HG03064 (cell line): ENCODE data around the gene SCAP.

Experiments used
- ATAC-seq: cut with Tn5 transposase; IDR thresholded peaks from one replicate; pipeline ENCODE4 v1.9.1; 2021; ENCODE audit warnings: low read depth; ENCODE audit not compliant: unreplicated experiment

Gene SCAP

DNA sequence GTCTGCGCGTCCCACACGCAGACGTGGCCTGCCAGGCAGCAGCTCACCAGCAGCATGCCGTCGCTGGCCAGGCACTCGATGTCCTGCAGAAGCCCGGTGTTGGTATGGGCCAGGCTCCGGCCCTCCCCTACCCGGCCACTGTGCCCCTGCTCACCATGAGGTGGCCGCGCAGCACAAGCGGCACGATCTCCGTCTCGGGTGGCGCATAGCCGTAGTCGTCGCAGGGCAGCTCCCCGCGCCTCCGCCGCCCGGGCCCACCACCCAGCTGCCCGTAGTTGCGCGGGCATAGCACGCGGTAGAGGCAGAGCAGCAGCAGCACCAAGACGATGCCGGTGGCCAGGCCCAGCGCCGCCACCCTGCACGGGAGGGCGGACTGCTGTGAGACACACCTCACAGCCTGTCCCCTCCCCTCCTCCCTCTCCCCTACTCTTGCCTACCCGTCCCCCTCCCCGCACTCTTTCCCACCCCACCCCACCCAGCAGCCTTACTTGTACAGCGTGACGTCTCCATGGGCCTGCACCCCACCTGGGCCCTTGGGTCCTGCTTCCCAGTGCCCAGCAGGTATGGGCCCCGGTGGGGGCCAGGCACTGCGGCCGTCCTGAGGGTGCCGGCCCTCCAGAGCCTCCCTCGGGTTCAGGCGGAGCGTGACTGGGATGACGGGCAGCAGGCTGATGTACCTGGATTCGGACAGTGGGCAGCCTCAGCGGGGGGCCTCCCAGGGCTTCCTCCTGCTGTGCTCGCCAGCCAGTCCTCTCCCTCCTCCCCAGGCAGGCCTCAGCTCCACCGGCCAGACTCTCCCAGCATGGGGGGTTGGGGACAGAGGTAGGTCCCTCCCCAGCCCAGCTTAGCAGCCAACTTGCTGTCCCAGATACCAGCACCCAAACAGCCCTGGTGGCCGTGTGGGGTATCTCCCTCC lies 57.3 kb downstream of the SCAP start:
- no peak for ATAC-seq

DNA sequence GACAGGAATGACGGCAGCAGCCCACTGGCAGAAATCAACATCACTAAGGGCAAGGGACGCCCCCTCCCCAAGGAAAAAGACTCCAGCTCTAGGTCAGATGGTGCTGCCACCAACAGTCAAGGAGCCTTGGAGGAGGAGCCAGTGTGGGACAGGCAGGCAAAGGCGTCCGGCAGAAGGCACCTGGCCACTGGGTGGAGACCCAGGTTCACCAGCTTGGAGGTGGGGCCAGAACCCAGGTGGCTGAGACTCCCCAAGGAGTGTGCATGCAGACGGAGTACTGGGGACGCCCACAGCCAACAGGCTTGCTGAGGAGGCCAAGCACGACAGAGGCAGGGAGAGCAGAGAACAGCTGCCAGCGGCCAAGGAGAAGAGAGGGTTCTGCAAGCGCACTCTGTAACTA lies 59.7 kb downstream of the SCAP start:
- ATAC-seq: no peak

DNA sequence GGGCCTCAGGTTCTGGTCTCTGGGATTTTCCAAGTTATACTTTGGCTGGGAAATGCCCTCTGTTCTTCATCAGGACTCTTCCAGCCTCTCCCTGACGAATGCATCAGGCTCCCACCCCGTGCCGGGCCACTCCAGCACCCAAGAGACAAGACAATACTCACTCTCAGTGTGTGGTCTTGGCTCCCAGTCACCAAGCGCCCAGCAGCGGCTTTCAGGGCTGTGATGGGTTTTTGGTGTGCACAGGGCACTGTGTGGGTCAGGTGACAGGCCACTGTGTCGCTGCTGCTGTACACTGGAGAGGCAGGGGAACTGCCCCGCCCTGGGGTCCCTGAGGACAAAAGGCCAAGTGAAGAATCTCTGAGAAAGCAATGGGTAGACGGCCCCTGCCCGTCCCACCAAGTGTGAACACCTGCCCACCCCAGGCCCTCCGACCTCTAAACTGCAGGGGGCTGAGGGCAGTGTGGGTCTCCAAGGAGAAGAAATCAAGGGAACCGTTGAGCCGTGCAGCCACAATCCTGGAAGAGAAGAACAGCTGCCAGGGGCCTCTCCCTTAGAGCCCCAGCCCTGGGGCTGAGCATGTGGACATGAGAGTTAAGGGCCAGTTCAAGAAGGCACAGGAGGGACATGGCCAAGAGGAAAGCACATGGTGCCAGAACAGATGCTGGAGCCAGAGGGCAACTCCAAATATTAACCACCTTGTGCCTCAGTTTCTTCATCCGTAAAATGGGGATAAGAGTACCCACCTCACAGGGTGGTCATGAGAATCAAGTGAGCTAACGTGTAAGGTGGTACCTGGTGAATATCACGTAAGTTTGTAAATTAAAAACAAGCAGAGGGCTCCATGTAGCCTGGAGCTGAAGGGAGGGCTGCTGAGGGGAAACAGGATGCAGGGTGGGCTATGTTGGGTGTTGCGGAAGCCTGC lies 60.8 kb downstream of the SCAP start:
- no peak for ATAC-seq

DNA sequence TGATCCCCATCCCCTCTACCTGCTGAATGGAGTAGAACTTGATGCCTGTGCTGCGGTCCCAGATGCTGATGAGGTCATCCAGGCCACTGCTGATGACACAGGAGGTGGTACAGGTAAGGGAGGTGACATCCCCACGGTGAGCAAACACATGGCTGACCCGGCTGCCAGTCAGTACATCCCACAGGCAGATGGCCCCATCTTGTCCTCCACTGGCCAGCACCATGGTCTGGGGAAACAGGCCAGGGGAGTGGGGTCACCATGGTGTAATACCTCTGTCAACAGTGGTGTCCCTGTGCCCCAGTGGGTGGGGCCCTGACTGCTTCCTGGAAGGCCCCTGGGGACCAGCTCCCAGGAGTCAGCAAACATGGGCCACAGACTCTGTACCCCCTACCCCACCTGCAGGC lies 61.6 kb downstream of the SCAP start:
- no peak for ATAC-seq

DNA sequence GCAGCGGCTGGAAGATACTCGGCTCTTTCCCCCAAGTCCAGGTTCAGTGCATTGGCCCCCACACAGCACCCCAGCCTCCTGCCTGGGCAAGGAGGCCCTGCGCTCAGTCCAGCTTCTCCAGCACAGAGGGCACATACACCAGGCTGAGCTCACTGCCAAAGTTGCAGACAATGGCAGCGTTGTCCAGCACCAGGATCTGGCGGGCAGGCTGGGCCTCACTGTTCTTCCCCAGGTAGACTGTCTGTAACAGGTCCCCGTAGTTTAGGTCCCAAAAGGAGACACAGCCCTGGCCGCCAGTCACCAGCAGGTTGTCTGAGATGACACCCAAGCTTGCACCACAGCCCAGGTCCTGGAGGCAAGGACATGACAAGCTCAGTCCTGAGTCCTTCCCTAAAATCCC lies 62.0 kb downstream of the SCAP start:
- no peak for ATAC-seq

DNA sequence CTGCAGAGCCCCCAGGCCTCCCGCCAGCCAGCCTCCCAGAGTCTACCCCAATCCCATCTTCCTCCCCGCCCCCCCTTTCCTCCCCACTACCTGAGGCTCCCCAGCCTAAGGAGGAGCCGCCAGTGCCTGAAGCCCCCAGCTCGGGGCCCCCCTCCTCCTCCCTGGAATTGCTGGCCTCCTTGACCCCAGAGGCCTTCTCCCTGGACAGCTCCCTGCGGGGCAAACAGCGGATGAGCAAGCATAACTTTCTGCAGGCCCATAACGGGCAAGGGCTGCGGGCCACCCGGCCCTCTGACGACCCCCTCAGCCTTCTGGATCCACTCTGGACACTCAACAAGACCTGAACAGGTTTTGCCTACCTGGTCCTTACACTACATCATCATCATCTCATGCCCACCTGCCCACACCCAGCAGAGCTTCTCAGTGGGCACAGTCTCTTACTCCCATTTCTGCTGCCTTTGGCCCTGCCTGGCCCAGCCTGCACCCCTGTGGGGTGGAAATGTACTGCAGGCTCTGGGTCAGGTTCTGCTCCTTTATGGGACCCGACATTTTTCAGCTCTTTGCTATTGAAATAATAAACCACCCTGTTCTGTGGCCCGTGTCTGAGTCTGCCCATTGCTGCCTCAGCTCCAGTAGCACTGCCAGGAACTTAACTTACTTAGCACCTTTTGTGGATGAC lies 62.8 kb downstream of the SCAP start:
- ATAC-seq: no peak

DNA sequence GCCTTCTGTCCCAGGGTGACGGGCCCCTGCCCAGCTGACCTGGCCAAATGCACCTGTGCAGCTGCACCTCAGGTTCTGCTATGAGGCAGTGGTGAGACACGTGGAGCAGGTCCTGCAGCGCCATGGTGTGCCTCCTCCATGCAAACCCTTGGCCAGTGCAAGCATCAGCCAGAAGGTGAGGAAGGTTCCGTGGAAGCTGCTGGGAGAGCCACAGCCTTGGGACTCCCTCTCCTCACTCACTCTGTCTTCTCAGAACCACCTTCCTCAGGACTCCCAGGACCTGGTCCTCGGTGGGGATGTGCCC lies 63.3 kb downstream of the SCAP start:
- no peak for ATAC-seq

DNA sequence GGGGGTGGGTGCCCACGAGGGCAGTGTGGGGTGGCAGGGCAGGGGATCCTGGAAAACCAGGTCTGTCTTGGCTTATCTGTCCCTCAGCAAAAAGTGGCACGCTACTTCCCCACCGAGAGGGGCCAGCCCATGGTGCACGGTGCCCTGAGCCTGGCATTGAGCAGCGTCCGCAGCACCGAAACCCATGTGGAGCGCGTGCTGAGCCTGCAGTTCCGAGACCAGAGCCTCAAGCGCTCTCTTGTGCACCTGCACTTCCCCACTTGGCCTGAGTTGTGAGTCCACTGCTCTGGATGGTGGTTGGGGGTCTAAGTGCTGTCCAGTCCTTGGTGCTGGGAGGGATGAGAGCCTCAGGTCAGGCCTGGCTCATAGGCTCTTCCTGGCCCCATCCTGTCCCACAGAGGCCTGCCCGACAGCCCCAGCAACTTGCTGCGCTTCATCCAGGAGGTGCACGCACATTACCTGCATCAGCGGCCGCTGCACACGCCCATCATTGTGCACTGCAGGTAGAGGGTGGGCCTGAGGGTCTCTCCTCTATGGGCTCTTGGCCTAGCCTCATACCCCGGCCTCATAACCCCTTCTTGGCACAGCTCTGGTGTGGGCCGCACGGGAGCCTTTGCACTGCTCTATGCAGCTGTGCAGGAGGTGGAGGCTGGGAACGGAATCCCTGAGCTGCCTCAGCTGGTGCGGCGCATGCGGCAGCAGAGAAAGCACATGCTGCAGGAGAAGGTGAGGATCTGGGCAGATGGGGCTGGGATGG lies 63.9 kb downstream of the SCAP start:
- ATAC-seq: no peak

DNA sequence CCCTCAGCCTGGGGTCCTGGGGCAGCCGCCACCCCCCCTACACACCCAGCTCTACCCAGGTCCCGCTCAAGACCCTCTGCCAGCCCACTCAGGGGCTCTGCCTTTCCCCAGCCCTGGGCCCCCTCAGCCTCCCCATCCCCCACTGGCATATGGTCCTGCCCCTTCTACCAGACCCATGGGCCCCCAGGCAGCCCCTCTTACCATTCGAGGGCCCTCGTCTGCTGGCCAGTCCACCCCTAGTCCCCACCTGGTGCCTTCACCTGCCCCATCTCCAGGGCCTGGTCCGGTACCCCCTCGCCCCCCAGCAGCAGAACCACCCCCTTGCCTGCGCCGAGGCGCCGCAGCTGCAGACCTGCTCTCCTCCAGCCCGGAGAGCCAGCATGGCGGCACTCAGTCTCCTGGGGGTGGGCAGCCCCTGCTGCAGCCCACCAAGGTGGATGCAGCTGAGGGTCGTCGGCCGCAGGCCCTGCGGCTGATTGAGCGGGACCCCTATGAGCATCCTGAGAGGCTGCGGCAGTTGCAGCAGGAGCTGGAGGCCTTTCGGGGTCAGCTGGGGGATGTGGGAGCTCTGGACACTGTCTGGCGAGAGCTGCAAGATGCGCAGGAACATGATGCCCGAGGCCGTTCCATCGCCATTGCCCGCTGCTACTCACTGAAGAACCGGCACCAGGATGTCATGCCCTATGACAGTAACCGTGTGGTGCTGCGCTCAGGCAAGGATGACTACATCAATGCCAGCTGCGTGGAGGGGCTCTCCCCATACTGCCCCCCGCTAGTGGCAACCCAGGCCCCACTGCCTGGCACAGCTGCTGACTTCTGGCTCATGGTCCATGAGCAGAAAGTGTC lies 64.7 kb downstream of the SCAP start:
- ATAC-seq: no peak

DNA sequence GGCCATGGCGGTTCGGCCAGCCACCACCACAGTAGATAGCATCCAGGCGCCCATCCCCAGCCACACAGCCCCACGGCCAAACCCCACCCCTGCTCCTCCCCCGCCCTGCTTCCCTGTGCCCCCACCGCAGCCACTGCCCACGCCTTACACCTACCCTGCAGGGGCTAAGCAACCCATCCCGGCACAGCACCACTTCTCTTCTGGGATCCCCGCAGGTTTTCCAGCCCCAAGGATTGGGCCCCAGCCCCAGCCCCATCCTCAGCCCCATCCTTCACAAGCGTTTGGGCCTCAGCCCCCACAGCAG lies 65.4 kb downstream of the SCAP start:
- ATAC-seq: no peak

DNA sequence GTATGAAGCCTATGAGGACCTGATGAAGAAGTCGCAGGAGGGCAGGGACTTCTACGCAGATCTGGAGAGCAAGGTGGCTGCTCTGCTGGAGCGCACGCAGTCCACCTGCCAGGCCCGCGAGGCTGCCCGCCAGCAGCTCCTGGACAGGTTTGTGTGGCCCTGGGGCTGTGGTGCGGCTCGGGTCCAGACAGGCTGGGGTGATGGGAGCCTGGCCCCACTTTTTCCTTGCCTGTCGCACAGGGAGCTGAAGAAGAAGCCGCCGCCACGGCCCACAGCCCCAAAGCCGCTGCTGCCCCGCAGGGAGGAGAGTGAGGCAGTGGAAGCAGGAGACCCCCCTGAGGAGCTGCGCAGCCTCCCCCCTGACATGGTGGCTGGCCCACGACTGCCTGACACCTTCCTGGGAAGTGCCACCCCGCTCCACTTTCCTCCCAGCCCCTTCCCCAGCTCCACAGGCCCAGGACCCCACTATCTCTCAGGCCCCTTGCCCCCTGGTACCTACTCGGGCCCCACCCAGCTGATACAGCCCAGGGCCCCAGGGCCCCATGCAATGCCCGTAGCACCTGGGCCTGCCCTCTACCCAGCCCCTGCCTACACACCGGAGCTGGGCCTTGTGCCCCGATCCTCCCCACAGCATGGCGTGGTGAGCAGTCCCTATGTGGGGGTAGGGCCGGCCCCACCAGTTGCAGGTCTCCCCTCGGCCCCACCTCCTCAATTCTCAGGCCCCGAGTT lies 65.9 kb downstream of the SCAP start:
- ATAC-seq: no peak

DNA sequence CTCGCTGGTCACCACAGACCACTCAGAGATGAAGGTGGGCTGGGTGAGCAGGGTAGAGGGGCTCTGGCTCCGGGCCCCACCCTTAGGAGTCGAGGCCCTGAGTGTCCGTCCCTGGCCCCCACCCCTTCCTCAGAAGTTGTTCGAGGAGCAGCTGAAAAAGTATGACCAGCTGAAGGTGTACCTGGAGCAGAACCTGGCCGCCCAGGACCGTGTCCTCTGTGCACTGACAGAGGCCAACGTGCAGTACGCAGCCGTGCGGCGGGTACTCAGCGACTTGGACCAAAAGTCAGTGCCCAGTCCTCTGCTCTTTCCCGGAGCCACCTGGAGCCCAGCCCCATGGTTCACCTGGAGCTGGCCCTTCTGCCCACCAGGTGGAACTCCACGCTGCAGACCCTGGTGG lies 66.5 kb downstream of the SCAP start:
- no peak for ATAC-seq

DNA sequence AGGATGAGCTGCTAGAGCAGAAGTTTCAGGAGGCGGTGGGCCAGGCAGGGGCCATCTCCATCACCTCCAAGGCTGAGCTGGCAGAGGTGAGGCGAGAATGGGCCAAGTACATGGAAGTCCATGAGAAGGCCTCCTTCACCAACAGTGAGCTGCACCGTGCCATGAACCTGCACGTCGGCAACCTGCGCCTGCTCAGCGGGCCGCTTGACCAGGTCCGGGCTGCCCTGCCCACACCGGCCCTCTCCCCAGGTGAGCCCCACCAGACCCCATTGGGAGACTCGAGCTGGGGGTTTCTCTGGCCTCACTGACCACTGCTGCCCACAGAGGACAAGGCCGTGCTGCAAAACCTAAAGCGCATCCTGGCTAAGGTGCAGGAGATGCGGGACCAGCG lies 66.9 kb downstream of the SCAP start:
- no peak for ATAC-seq

DNA sequence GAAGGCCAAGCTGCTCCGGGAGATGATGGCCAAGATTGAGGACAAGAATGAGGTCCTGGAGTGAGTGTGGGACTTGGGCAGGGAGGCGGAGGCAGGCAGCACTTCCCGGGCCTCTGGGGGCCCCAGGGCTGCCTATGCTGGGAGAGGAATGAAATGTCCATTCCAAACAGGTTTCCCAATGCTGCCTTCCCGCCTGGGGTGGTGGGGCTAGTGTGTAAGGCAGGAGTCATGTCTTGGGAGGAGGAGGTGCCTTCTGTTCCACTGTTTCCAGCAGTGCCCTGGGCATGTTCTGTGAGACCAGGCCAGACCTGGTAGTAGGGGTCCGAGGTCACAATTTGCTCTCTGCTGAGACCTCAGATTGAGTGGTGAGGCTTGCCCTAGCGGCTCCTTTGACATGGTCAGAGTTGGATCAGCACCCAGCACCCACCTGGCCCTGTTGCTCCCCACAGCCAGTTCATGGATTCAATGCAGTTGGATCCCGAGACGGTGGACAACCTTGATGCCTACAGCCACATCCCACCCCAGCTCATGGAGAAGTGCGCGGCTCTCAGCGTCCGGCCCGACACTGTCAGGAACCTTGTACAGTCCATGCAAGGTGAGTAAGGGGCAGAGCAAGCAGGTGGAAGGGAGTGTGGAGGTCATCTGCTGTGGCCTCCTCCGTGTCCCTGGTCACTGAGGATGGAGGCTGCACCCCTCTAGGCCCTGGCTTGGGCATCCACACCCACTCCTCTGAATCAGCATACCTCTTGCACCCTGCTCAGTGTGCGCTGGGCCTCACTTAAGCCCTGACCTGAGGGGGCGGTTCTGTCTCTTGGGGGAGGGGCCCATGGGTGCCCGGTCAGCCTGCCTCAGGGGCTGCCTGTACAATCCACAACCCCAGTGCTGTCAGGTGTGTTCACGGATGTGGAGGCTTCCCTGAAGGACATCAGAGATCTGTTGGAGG lies 67.6 kb downstream of the SCAP start:
- no peak for ATAC-seq

DNA sequence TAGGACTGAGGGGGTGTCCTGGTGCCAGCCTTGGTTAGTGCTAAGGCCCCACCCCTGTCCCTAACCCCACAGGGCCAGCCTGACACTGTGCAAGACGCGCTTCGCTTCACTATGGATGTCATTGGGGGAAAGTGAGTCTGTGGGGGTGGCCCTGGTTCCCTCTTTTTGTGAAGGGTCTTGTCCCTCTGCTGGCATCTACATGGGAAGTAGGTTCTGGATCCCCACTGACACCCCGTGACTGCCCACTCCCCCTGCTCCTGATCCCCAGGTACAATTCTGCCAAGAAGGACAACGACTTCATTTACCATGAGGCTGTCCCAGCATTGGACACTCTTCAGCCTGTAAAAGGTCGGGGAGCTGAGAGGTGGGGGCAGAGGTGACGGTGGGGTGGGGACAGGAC lies 68.5 kb downstream of the SCAP start:
- ATAC-seq: no peak

DNA sequence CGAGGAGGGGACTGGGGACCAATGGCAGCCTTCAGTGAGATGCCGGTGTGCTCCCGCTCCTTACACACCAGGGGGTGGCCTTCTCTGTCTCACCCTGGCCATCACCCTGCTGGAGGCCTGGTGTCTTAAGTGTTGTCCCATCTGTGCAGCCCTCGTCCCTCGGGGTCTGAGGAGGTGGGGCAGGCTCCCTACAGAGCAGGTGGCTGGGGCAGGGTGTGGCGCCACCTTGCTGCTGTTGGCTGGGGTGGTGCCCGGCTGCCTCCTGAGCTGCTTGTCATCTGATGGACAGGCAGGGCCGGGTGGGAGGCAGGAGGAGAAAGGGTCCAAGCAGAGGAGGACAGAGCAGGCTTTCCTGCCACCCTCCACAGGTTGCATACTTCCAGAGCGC lies 69.0 kb downstream of the SCAP start:
- ATAC-seq: no peak

DNA sequence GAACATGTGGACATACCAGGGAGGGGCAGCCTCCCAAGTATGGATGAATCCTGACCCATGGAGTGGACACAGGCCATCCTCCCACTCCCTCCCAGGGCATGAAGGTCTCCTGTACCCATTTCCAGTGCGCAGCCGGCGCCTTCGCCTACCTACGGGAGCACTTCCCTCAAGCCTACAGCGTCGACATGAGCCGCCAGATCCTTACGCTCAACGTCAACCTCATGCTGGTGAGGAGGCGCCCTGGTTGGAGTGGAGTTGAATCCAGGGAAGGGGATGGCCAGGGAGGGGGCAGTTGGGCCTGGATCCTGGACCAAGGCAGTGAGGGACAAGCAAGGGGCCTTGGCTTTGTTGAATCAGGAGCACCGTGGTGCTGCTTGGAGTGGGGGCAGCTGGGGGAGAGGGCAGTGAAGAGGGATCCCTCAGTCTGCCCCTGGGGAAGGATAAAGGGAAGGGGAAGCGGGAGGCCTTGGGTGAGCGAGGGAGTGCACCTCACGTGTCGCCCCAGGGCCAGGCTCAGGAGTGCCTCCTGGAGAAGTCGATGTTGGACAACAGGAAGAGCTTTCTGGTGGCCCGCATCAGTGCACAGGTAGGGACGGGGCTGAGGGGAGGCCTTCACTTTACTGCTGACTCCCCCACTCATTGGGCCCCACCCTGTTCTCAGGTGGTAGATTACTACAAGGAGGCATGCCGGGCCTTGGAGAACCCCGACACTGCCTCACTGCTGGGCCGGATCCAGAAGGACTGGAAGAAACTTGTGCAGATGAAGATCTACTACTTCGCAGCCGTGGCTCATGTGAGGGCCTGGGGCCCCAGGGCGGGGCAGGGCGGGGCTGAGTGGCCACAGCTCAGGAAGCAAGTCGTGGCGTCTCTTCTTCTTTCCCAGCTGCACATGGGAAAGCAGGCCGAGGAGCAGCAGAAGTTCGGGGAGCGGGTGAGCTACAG lies 69.7 kb downstream of the SCAP start:
- ATAC-seq: no peak
